Uterus (tissue), 2 donors: ENCODE measurements around the gene CAMK2D.

Experiments
- POLR2A ChIP-seq, 2 donors: fragments of 450-650 bp; IDR thresholded peaks; one replicate each; pipeline ENCODE4 v1.6.1; 2016; ENCODE audit warnings: antibody characterized with exemption in 2 of 2, mild to moderate bottlenecking in 1 of 2, moderate library complexity in 1 of 2
- TF ChIP-seq, protein P1 (sequence below), 4 experiments: fragments of 200-600 bp in 2 of 4; fragments of 450-650 bp in 2 of 4; sonication (generic) in 2 of 4; IDR thresholded peaks; one replicate each; pipeline ENCODE4 v1.5.1; 2016 to 2019; ENCODE audit warnings: antibody characterized with exemption in 4 of 4, mild to moderate bottlenecking in 2 of 4, moderate library complexity in 1 of 4

DNA sequence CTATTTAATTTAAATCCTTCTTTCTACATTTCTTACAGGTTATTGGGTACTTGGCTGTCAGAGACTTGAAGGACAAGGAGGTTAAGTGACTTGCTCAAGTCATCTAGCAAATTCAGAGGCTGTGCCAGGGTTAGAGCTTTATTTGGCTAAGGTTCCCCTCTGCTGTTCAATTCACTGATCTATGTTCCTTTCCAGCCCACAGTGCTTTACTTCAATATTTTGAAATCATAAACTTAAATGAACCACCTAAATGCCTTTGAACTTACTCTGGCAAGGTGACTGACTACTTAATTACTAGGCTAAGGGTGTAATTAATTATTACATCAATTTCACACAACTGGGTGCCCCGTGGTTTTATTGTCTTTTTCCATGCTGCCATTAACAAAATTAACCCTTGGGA is 288.7 kb downstream of the CAMK2D start:
- TF ChIP-seq, protein P1, sequence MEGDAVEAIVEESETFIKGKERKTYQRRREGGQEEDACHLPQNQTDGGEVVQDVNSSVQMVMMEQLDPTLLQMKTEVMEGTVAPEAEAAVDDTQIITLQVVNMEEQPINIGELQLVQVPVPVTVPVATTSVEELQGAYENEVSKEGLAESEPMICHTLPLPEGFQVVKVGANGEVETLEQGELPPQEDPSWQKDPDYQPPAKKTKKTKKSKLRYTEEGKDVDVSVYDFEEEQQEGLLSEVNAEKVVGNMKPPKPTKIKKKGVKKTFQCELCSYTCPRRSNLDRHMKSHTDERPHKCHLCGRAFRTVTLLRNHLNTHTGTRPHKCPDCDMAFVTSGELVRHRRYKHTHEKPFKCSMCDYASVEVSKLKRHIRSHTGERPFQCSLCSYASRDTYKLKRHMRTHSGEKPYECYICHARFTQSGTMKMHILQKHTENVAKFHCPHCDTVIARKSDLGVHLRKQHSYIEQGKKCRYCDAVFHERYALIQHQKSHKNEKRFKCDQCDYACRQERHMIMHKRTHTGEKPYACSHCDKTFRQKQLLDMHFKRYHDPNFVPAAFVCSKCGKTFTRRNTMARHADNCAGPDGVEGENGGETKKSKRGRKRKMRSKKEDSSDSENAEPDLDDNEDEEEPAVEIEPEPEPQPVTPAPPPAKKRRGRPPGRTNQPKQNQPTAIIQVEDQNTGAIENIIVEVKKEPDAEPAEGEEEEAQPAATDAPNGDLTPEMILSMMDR (IDR thresholded peaks at IDR 0.05), result no peak
- TF ChIP-seq POLR2A (IDR thresholded peaks at IDR 0.05), result no peak
